Stimulated activated CD4-positive, alpha-beta T cell treated with anti-CD3 and anti-CD28 coated beads, Interleukin-1b, Interleukin-23, amount 100 ng/mL, for 4 hours (primary cell): ENCODE results near the gene SNCG.

Experiments used
- DNase-seq, 2 donors: peaks; one replicate each; pipeline ENCODE4 v3.0.0-alpha.2; 2020; ENCODE audit warnings: low read depth in 2 of 2

SNCG gene

DNA sequence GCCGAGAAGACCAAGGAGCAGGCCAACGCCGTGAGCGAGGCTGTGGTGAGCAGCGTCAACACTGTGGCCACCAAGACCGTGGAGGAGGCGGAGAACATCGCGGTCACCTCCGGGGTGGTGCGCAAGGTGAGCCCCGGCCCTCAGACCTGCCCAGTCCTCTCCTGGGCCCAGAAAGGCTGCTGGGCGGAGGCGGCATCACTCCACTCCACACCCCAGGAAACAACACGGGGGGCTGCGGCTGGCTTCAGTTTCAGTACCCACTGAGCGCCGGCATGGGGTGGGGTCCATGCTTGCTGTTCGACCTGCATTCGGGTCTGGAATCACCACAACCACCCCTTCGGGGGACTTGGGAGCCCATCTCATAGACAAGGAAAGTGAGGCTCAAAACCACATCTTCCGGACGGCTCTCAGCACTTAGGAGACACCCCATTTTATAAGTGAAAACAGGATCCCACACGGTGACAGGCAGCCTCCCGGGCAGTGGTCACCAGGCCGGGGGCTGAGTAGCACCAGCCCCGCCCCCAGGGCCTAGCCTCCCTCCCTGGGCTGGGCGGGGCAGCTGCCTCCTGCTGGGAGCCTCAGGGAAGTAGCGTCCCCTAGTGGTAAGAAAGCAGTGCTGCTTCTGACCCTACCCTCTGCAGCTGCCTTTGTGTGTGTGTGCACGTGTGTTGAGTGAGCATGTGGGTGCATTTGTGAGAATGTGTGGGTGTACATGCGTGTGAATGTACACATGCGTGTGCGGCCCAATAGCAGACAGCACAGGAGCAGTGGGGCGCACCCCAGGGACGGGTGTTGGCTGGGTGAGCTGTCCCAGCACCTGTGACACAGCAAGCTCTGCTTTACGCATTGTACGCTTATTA is 1.8 kb downstream of the SNCG start:
- DNase-seq = no peak

DNA sequence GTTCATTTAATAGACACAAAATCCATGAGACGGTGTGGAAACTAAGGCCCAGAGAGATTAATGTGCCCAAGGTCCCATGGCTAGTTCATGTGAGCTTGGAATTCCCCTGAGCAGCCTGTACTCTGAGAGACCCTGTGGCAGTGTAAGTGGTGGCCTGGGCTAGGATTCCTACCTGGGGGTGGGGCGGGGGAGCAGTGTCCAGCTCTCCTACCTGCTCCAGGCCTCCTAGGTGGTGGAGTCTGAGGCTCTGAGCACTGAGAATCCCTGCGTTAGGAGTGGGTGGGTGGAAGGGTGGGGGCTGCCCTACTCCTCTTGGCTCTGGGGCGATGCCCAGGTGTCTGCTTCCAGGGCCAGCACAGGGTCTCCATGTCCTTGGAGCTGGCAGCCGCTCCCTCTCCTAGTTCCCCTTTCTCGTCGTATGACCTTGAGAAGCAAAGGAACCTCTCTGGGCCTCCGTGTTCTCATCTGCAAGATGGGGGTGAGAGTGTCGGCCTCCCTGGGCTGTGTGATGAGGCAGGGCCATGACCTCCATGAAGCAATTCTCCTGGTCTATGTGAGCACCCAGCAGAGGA is 2.5 kb downstream of the SNCG start:
- no peak for DNase-seq

- no peak for DNase-seq
Observed at GRCh38 chr10:86961481-86962091, 3.2 kb downstream of the SNCG start.

DNA sequence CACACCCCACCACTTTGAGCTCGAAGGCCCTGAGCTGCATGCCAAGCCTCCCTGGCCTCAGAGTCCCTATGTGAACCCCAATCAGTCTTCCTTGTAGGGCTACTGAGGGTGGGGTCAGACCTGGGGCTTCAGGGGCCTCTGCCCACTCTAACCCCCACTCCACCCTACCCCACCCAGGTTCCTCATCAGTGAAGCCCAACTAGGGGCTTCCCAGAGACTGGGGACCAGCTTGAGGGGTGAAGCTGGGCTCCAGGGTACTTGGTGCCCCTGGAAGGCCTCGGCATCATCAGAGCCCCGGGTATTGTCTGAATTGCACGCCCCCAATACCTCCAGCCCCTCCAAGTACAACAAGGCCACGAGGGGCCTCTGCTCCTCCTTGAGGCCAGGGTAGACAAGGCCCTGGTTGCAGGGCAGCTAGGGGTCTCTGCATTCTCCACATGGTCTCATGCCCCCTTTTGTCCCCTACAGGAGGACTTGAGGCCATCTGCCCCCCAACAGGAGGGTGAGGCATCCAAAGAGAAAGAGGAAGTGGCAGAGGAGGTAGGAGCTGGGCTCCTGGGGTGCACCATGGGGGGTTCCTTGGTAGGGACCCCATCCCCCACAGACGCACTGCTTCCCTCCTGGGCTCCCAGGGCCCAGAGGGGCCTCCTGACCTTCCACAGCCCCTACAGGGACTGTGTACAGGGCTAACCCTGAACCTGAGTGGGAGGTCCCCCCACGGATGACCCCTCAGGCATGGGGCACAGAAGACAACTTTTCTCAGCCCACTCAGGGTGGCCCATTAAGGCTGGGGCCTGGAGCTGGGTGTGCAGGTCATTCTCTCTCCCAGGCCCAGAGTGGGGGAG is 4.0 kb downstream of the SNCG start:
- DNase-seq = no peak

GRCh38 chr10:86962981-86963310 is 4.5 kb downstream of the SNCG start:
- DNase-seq = no peak

DNA sequence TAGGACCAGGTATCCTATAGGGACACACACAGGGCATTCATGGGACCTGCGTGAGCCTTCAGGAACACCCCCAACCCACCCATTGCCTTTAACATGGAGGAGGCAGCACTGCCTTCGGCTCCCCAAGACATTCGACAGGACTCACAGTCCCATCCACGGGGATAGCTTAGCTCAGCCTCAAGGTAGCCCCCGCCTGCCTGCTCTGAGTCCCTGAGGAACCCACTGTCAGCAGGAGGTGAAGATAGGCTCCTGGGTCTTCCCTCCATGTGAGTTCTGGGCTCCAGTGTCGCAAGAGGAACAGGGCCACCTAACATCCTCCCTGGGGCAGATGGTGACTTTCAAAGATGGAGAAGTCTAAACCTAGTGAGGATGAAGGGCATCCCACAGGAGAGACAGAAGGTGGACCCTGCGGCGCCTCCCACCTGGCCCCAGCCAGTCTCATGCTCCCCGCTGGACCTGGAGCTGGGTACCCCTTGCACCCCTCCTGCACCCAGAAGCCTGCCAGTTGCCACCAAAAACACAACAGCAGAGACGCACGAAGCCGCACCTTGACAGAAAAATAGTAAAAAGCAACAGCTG is 5.0 kb downstream of the SNCG start:
- DNase-seq = no peak

- no peak for DNase-seq
Observed at GRCh38 chr10:86964061-86964846, 5.9 kb downstream of the SNCG start.

DNA sequence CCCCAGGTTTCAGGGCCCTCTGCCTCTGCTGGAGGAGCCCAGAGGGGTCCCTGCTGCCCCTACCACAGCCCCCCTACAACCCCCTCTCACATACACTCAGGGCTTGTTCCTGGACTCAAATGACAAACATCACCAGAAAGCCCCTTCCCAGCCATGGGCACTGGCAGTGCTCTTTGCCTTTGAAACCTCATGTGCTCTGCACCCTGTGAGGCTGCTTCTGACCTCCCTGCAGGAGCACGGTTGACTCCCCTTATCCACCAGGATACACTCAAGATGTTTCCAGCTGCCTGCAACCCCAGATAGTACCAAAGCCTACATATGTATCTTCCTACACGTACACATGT is 6.4 kb downstream of the SNCG start:
- DNase-seq = no peak

DNA sequence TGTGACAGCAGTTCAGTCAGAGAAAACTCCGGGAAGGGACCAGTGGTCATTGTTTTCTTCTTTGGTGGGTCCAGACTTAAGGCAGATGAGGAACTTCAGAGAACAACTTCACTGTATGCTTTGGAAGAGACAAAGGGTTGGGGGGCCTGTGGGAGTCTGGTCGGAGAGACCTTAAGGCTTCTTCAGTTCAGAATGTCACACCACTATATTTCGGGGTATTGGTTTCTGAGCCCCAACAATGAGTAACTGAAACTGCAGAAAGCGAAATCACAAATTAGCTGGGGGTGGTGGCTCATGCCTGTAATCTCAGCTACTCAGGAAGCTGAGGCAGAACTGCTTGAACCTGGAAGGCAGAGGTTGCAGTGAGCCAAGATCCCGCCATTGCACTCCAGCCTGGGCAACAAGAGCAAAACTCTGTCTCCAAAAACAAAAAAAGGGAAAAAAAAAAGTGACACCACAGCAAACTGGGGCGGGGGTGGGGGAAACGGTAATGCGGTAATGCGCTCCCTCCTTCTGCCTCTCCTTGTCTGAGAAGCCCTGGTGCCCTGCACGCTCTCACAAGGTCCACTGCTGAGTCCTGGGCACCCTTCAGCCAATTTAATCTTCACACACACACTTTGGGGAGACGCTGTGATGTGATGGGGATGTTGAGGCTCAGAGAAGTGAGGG is 7.7 kb downstream of the SNCG start:
- DNase-seq = no peak

GRCh38 chr10:86967481-86967941 is 9.1 kb downstream of the SNCG start:
- no peak for DNase-seq

GRCh38 chr10:86968271-86968993 is 10.0 kb downstream of the SNCG start, which contains the start of gene ADIRF:
Gene ADIRF (plus strand): TSS chr10:86968482. CDS start chr10:86968545, 63 bp downstream.
- DNase-seq = no peak

- no peak for DNase-seq
Observed at GRCh38 chr10:86968994-86969355, 10.6 kb downstream of the SNCG start.

GRCh38 chr10:86969421-86970041 is 11.1 kb downstream of the SNCG start:
- DNase-seq = no peak

DNA sequence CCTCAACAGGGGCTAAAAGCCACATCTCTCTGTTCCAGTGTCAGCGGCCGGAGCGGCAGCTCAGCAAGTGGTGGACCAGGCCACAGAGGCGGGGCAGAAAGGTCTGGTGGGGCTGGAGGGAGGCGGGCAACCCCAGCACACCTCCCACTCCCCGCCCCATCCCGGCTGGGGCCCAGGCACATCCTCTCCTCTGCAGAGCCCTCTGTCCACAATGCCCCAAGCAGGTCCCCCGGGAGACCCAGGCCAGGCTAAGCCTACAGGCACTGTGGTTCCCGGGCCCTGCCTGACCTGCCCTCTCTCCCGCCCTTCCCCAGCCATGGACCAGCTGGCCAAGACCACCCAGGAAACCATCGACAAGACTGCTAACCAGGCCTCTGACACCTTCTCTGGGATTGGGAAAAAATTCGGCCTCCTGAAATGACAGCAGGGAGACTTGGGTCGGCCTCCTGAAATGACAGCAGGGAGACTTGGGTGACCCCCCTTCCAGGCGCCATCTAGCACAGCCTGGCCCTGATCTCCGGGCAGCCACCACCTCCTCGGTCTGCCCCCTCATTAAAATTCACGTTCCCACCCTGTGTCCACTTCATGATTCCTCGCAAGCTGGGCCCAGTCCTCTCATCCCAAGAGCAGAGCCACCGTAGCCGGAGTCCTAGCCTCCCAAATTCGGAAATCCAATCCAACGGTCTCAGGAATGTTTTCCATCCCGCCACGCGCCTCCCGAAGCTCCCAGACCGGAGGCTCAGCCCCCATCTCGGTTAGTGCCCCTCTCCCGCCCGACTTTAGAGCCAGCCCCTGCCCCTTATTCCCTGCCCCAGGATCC is 12.0 kb downstream of the SNCG start:
- DNase-seq = no peak

- no peak for DNase-seq
Observed at GRCh38 chr10:86970982-86971231, 12.5 kb downstream of the SNCG start.

DNA sequence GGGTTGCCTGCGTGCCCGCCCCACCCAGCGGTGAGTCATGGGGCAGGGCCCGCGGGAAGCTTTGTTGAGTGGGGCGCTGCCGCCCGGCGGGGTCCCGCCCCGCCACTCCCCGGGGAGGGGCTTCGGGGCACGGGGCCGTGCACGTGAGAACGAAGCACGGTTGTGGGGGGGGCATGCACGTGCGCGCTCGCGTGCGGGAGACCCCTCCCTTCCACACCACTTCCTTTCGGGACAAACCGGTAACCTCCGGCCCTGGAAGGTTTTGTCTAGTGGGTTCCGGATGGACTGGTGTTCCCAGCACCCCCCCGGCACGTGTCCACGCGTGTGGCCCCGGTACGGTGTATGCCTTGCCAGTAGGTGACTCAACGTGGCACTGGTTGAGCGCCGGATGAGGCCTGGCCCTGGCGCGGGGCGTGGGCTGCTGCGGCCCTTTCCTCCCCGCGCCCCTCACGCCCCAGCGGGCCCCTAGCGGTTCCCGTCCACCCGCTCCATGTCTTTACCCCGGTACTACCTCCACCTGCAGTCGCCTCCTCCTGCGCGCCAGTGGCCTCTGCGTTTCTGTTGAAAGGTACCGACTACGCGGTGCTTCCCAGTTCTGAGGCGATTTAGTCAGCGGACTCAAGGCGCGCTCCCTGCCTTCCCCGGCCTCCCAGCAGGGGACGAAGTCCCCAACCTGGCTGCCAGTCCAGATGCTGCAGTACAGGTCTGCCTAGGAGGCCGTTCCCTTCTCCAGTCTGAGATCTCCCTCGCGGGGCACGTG is 13.0 kb downstream of the SNCG start:
- DNase-seq = peak; percentile 83 to 87

DNA sequence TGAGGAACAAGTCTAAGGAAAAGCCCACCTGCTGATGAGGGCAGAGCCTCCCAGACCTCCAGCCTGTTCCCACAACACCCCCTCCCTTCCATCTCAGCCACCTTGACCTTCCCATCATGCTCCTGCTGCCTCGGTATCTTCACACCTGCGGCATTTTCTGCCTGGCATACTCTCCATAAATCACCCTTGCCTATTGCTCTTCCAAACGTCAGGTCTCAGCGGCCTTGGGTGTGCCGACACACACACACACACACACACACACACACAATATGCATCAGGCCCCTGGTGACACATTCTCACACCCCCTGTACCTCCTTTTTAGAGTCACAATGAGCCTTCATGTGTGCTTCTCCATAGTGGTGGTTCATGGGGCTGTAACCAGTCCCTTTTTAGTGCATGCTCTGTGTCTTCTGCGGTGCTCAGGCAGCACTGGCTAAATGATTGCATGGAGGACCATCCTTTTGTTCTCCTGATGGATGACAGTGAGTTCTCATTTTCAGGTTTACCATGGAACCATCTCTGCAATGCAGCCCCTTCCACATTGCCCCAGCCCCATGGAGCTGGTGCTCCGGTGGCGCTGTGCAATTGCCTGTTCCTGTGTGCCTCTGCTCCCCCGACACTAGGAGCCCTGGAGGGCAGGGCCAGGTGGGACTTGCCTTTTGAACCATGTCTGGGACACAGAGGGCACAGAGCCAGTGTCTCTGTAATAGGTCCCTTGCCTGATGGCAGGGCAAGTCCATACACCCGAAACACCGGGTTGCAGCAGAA is 14.4 kb downstream of the SNCG start:
- no peak for DNase-seq
